Measurements from ENCODE around the gene CCDC124.
"Not testable (repeated sequence)": the region's sequence is repeated elsewhere in the genome, so short reads cannot be mapped to it uniquely, and the experiment has no call there.

Gene CCDC124

DNA sequence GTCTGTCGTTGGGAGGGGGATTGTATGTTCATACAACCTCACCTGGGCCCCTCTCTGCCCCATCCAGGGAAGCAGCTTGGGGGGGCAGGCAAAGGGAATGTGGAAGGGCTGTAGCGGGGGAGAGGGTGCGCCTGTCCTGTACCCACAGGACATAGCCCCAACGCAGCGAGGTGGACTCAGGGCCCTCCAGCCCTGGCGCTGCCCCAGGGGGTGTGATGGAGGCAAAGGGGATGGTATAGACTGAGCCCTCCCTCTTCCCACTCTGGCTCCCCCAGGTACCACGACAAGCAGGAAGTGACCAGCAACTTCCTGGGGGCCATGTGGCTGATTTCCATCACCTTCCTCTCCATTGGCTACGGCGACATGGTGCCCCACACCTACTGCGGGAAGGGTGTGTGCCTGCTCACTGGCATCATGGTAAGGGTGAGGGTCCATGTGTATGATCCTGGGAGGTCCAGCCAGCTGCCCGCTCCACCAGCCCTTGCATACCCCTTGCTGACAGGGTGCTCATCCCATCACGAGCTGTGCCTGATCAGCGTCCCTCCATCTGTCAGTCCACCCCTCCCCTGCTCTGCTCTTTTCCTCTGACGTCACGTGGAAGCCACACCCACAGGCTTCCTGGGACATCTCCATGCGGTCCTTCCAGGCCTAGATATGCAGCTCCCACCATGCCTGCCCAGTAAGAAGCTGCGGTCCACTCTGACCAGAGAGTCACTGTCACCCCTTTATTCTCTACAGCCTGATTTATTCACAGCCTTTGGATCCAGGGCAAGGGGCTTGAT is 52.4 kb downstream of the CCDC124 start:
- DNase-seq (ENCODE audit: low spot score), result no peak

GRCh38 chr19:17986569-17986968 is 53.8 kb downstream of the CCDC124 start:
- not testable (repeated sequence) for DNase-seq (ENCODE audit: low spot score)

- no peak for DNase-seq (ENCODE audit: low spot score)
These were observed 55.3 kb downstream of the CCDC124 start for GRCh38 chr19:17988161-17988560.

- DNase-seq (ENCODE audit: low spot score), result no peak
These were observed 56.7 kb downstream of the CCDC124 start for GRCh38 chr19:17989425-17990094.

- DNase-seq (ENCODE audit: low spot score), result no peak
These were observed 60.4 kb downstream of the CCDC124 start for GRCh38 chr19:17993076-17993813.
